ENCODE results near the gene SYNCRIP.
A peak's percentile ranks its signal among the peaks of the same experiment; 100 is the strongest.

Gene SYNCRIP

GRCh38 chr6:85660181-85660611 lies 17.5 kb upstream of the SYNCRIP start:
- peak; percentile 100 for ATAC-seq
- TF ChIP-seq ESRRG (CRISPR knock-in tag; IDR thresholded peaks at IDR 0.05) = no peak
- no peak for TF ChIP-seq RARB (CRISPR knock-in tag; IDR thresholded peaks at IDR 0.05)
- no peak for TF ChIP-seq ZNF565 (CRISPR knock-in tag; conservative IDR thresholded peaks at IDR 0.05; ENCODE audit: low read depth)
- TF ChIP-seq ZC3H10 (CRISPR knock-in tag; IDR thresholded peaks at IDR 0.05) = no peak
- no peak for TF ChIP-seq ISL1 (CRISPR knock-in tag; IDR thresholded peaks at IDR 0.05)
- TF ChIP-seq, protein P1, sequence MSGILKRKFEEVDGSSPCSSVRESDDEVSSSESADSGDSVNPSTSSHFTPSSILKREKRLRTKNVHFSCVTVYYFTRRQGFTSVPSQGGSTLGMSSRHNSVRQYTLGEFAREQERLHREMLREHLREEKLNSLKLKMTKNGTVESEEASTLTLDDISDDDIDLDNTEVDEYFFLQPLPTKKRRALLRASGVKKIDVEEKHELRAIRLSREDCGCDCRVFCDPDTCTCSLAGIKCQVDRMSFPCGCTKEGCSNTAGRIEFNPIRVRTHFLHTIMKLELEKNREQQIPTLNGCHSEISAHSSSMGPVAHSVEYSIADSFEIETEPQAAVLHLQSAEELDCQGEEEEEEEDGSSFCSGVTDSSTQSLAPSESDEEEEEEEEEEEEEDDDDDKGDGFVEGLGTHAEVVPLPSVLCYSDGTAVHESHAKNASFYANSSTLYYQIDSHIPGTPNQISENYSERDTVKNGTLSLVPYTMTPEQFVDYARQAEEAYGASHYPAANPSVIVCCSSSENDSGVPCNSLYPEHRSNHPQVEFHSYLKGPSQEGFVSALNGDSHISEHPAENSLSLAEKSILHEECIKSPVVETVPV (CRISPR knock-in tag; IDR thresholded peaks at IDR 0.05) = no peak

DNA sequence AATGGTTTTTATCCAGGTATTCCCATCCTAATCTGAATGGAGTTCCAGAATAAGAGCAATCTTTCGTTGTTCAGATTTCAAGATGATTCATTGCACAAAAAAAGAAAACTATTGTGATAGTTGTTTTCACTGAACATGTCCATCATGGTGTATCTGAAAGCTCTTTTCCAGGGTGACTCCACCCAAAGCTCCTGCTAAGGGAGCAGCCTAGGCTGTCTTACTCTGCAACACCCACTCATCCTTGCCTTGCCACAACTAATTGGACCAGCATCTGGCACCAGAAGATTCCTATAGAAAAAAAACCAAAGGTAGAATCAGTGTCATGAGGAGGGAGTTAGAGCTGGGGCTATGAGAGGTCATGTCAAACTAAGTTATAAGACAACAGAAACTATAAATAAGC lies 7.9 kb upstream of the SYNCRIP start:
- ATAC-seq = no peak
- TF ChIP-seq OSR1 (CRISPR knock-in tag; IDR thresholded peaks at IDR 0.05) (no peak), ZFP3 (CRISPR knock-in tag; IDR thresholded peaks at IDR 0.05) (no peak), ZFP30 (CRISPR knock-in tag; IDR thresholded peaks at IDR 0.05) (no peak), ZNF70 (CRISPR knock-in tag; IDR thresholded peaks at IDR 0.05) (no peak), GLIS3 (CRISPR knock-in tag; IDR thresholded peaks at IDR 0.05) (no peak), PPARA (CRISPR knock-in tag; IDR thresholded peaks at IDR 0.05; ENCODE audit: borderline replicate concordance) (no peak), ZNF565 (CRISPR knock-in tag; conservative IDR thresholded peaks at IDR 0.05; ENCODE audit: low read depth) (no peak), TCF4 (CRISPR knock-in tag; IDR thresholded peaks at IDR 0.05; ENCODE audit: borderline replicate concordance) (no peak), SNAI2 (CRISPR knock-in tag; IDR thresholded peaks at IDR 0.05) (no peak), TOX (CRISPR knock-in tag; IDR thresholded peaks at IDR 0.05; ENCODE audit: borderline replicate concordance) (no peak)
- TF ChIP-seq, protein P2, sequence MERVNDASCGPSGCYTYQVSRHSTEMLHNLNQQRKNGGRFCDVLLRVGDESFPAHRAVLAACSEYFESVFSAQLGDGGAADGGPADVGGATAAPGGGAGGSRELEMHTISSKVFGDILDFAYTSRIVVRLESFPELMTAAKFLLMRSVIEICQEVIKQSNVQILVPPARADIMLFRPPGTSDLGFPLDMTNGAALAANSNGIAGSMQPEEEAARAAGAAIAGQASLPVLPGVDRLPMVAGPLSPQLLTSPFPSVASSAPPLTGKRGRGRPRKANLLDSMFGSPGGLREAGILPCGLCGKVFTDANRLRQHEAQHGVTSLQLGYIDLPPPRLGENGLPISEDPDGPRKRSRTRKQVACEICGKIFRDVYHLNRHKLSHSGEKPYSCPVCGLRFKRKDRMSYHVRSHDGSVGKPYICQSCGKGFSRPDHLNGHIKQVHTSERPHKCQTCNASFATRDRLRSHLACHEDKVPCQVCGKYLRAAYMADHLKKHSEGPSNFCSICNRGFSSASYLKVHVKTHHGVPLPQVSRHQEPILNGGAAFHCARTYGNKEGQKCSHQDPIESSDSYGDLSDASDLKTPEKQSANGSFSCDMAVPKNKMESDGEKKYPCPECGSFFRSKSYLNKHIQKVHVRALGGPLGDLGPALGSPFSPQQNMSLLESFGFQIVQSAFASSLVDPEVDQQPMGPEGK (CRISPR knock-in tag; IDR thresholded peaks at IDR 0.05; ENCODE audit: borderline replicate concordance) = no peak
- TF ChIP-seq, protein P3, sequence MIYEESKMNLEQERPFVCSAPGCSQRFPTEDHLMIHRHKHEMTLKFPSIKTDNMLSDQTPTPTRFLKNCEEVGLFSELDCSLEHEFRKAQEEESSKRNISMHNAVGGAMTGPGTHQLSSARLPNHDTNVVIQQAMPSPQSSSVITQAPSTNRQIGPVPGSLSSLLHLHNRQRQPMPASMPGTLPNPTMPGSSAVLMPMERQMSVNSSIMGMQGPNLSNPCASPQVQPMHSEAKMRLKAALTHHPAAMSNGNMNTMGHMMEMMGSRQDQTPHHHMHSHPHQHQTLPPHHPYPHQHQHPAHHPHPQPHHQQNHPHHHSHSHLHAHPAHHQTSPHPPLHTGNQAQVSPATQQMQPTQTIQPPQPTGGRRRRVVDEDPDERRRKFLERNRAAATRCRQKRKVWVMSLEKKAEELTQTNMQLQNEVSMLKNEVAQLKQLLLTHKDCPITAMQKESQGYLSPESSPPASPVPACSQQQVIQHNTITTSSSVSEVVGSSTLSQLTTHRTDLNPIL (CRISPR knock-in tag; IDR thresholded peaks at IDR 0.05; ENCODE audit: low read depth) = no peak

GRCh38 chr6:85644279-85644762 lies 1.6 kb upstream of the SYNCRIP start:
- TF ChIP-seq ZFP30 (CRISPR knock-in tag; IDR thresholded peaks at IDR 0.05) = no peak
- TF ChIP-seq RARB (CRISPR knock-in tag; IDR thresholded peaks at IDR 0.05) = no peak
- TF ChIP-seq, protein P3 (CRISPR knock-in tag; IDR thresholded peaks at IDR 0.05; ENCODE audit: low read depth) = no peak
- TF ChIP-seq ZC3H10 (CRISPR knock-in tag; IDR thresholded peaks at IDR 0.05) = no peak
- TF ChIP-seq GLIS3 (CRISPR knock-in tag; IDR thresholded peaks at IDR 0.05) = no peak
- TF ChIP-seq ARNTL (CRISPR knock-in tag; IDR thresholded peaks at IDR 0.05; ENCODE audit: borderline replicate concordance, low read depth) = no peak
- no peak for TF ChIP-seq ZNF8 (CRISPR knock-in tag; IDR thresholded peaks at IDR 0.05)
- no peak for TF ChIP-seq ISL1 (CRISPR knock-in tag; IDR thresholded peaks at IDR 0.05)
- TF ChIP-seq TSHZ2 (CRISPR knock-in tag; IDR thresholded peaks at IDR 0.05) = no peak
- no peak for TF ChIP-seq TCF4 (CRISPR knock-in tag; IDR thresholded peaks at IDR 0.05; ENCODE audit: borderline replicate concordance)
- TF ChIP-seq ZNF565 (CRISPR knock-in tag; conservative IDR thresholded peaks at IDR 0.05; ENCODE audit: low read depth) = no peak
- TF ChIP-seq CSDC2 (CRISPR knock-in tag; IDR thresholded peaks at IDR 0.05) = no peak
- TF ChIP-seq, protein P4, sequence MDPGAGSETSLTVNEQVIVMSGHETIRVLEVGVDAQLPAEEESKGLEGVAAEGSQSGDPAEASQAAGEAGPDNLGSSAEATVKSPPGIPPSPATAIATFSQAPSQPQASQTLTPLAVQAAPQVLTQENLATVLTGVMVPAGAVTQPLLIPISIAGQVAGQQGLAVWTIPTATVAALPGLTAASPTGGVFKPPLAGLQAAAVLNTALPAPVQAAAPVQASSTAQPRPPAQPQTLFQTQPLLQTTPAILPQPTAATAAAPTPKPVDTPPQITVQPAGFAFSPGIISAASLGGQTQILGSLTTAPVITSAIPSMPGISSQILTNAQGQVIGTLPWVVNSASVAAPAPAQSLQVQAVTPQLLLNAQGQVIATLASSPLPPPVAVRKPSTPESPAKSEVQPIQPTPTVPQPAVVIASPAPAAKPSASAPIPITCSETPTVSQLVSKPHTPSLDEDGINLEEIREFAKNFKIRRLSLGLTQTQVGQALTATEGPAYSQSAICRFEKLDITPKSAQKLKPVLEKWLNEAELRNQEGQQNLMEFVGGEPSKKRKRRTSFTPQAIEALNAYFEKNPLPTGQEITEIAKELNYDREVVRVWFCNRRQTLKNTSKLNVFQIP (CRISPR knock-in tag; IDR thresholded peaks at IDR 0.05; ENCODE audit: borderline replicate concordance, low read depth) = no peak
- TF ChIP-seq ESRRG (CRISPR knock-in tag; IDR thresholded peaks at IDR 0.05) = no peak
- TF ChIP-seq ZNF70 (CRISPR knock-in tag; IDR thresholded peaks at IDR 0.05) = no peak
- TF ChIP-seq TOX (CRISPR knock-in tag; IDR thresholded peaks at IDR 0.05; ENCODE audit: borderline replicate concordance) = no peak
- TF ChIP-seq BACH2 (CRISPR knock-in tag; IDR thresholded peaks at IDR 0.05; ENCODE audit: borderline replicate concordance) = no peak

More at GRCh38 chr6:85644279-85644762, 1.6 kb upstream of the SYNCRIP start:
- ATAC-seq = no peak

Measured in SK-N-SH treated with all-trans-retinoic acid at 6 μM for 48 hours (cell line).